Measurements from ENCODE around the gene ZNF512B.

DNA sequence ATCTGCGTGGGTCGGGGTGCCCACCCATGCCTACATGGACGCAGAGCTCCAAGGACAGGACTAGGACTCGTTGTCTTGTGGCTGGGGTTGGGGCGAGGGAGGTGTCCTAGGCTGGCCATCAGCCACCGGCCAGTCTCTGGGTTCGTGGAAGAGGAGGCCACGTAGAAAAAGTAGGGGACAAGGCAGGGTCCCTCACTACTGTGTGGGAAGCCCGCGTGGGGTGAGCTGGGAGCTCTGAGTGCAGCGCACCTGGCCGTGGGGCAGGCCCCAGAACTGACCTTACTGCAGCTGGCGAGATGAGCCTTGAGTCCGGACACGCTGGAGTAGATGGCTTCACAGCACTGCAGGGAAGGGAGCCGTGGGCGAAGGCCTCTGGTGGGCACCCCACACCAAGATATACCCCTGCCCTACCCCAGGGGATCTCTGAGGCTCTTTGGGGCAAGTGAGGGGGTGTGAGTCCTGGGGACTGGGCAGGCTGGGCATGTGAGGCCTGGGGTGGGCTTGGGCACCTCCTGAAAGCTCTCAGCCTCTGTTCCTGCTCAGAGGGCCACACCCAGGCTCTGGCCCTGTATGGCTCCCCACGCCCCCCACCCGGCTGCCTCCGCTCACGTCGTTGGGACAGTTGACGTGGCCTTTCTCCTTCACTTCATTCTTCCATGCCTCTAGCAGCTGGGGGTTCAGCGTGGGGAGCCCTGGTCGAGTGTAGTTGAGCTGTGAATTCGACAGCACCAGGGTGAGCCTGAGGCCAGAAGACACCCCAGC, 7.9 kb downstream of the ZNF512B start:
- TF ChIP-seq, protein P1, sequence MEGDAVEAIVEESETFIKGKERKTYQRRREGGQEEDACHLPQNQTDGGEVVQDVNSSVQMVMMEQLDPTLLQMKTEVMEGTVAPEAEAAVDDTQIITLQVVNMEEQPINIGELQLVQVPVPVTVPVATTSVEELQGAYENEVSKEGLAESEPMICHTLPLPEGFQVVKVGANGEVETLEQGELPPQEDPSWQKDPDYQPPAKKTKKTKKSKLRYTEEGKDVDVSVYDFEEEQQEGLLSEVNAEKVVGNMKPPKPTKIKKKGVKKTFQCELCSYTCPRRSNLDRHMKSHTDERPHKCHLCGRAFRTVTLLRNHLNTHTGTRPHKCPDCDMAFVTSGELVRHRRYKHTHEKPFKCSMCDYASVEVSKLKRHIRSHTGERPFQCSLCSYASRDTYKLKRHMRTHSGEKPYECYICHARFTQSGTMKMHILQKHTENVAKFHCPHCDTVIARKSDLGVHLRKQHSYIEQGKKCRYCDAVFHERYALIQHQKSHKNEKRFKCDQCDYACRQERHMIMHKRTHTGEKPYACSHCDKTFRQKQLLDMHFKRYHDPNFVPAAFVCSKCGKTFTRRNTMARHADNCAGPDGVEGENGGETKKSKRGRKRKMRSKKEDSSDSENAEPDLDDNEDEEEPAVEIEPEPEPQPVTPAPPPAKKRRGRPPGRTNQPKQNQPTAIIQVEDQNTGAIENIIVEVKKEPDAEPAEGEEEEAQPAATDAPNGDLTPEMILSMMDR (IDR thresholded peaks at IDR 0.05) = no peak
- TF ChIP-seq EP300 (IDR thresholded peaks at IDR 0.05) (no peak), POLR2A (IDR thresholded peaks at IDR 0.05) (no peak)

Data from ovary (tissue), 3 donors.